GM19395 (cell line): Measurements from ENCODE around the gene PPP6R2.
"Not testable (repeated sequence)": the region's sequence is repeated elsewhere in the genome, so short reads cannot be mapped to it uniquely, and the experiment has no call there.

ENCODE experiments used
- ATAC-seq: cut with Tn5 transposase; IDR thresholded peaks from one replicate; pipeline ENCODE4 v1.9.1; 2021; ENCODE audit warnings: mild to moderate bottlenecking, moderate library complexity; ENCODE audit not compliant: unreplicated experiment

PPP6R2 gene

DNA sequence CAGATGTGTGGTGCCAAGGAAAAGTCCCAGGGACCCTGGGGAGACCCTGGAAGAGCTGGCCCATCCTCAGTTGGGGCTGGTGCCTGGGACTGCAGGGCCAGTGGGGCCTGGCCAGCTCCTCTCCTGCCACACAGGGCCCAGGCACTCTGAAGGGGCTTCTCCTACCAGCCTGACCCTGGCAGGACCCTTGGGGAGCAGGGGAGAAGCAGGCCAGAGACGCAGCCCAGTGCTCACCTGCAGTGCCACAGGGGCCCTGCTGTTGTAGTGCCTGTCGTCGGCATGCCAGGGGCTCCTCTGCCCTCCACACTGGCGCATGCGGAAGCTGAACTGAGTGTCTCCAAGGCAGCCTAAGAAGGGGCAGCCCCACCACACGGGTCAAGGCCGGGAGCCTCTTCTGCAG lies 25.5 kb upstream of the PPP6R2 start:
- ATAC-seq, result no peak

DNA sequence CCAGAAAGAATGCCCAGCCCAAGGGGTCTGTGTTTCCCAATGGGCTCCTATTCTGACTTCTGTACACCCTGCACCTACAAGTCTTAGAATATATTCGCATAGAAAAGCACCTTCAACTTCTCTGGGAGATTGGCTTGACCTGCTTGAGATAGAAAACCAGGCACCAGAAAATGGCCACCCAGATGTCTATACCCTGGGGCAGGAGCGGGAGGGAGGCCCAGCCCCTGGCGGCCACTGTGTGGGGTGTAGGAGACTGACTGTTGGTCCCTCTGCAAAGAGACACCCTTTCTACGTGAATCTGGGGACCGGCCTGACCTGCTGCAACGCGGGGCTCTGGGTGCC lies 24.8 kb upstream of the PPP6R2 start:
- ATAC-seq, result no peak

DNA sequence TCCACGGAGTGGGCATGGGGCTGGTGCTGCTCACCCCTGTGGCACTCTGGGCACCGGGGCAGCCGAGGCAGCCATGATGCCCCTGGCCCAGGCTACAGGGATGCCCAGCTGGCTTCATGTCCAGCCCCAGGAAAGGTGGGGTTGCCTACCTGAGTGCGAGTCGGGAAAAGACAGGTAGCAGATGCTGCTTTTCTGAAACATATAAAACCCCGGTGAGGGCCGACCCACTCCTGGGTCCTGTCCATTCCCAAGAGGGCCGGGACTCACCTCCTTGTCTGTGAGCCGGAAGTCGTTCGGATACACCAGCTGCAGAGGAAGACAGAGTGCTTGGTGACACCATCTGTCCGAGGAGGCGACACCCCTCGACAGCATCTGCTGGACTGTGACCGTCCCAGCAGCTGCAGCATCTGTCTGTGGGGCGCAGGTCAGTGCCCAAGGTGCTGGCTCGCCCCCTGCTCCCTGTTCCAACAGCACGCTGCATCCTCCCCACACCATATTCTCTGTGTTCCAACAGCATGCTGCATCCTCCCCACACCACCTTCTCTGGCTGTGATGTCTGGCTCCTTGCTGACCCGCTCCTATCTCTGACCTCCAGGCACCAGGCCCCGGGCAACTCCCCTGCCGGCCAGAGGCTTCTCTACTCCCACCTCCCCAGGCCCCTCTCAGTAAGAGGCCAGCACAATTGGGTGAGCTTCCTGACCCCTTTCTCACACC lies 24.3 kb upstream of the PPP6R2 start:
- no peak for ATAC-seq

DNA sequence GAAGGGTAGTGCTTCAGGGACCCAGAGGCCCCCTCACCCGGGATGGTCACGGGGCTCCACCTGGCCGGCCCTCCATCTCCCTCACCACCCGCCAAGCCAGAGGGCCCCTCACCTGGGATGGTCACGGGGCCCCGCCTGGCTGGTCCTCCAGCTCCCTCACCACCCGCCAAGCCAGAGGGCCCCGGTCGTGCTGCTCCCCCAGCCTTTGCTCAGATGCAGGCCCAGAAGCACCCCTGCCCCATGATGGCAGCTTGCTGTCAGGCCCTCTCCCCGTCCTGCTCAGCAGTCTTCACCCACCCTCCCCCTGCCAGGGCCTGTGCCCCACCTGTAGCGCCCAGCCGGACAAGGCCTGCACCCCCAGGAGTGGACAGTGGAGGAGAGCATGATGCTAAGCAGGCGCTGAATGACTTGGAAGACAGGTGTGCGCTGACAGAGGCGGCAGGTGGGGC lies 23.6 kb upstream of the PPP6R2 start:
- ATAC-seq, result no peak

GRCh38 chr22:50320116-50320515 lies 23.0 kb upstream of the PPP6R2 start:
- ATAC-seq, result no peak

DNA sequence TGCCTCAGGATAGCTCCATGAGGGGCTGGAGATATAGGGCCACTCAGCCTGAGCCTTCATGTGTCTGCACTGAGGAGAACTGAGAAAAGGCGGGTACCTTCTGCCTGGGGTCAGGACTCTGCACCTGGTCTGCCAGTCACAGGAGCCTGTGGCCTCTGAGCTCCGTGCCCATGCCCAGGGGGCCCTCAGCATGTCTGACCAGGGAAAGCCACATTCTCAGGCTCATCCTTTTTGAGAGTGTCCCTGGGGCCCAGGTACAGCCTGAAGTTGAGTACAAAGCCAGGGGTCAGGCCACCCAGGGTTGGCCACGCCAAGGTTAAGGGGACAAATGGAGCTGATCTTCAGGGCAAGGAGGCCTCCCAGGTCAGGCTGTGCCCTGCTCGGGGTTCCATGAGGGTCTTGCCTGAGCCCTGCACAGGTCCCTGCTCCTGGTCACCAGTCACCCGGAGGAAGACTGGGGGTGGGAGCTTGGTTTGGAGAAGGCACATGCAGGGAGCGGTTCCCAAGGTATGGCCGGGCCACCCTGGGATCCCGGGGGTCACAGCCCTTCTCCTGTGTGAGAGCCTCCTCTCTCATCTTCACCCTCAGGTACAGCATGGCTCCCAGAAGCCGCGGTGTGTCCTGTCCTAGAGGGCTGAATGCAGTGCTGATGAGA lies 22.3 kb upstream of the PPP6R2 start:
- no peak for ATAC-seq

DNA sequence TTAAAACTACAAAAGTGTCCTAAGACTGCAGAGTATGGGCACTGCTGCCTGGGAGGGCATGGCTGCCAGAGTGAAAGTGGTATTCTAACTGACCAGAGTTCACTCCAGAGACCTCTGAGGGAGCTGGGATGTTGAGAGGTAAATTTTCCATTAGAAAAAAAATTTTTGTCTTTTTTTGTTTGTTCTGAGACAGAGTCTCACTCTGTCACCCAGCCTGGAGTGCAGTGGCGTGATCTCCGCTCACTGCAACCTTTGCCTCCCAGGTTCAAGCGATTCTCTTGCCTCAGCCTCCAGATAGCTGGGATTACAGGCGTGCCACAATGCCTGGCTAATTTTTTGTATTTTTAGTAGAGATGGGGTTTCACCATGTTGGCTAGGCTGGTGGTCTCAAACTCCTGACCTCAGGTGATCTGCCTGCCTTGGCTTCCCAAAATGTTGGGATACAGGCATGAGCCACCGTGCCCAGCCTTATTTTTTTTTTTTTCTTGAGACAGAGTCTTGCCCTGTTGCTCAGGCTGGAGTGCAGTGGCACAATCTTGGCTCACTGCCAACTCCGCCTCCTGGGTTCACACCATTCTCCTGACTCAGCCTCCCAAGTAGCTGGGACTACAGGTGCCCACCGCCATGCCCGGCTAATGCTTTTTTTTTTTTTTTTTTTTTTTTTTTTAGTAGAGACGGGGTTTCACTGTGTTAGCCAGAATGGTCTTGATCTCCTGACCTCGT lies 20.6 kb upstream of the PPP6R2 start:
- not testable (repeated sequence) for ATAC-seq

DNA sequence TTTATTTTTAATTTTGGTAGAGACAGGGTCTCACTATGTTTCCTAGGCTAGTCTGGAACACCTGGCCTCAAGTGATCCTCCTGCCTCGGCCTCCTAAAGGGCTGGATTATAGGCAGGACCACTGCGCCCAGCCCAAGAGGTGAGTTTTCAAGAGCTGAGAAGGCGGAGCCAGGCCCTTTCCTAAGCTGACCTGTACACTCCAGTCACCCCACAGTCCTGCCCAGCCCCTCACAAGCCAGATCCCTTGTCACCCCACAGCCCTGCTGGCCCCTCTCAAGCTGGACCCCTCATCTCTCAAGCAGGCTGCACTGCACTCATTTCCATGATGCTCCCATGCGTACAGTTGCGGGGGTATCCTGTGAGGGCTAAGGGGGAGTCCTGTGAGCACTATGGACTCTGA lies 19.2 kb upstream of the PPP6R2 start:
- no peak for ATAC-seq

DNA sequence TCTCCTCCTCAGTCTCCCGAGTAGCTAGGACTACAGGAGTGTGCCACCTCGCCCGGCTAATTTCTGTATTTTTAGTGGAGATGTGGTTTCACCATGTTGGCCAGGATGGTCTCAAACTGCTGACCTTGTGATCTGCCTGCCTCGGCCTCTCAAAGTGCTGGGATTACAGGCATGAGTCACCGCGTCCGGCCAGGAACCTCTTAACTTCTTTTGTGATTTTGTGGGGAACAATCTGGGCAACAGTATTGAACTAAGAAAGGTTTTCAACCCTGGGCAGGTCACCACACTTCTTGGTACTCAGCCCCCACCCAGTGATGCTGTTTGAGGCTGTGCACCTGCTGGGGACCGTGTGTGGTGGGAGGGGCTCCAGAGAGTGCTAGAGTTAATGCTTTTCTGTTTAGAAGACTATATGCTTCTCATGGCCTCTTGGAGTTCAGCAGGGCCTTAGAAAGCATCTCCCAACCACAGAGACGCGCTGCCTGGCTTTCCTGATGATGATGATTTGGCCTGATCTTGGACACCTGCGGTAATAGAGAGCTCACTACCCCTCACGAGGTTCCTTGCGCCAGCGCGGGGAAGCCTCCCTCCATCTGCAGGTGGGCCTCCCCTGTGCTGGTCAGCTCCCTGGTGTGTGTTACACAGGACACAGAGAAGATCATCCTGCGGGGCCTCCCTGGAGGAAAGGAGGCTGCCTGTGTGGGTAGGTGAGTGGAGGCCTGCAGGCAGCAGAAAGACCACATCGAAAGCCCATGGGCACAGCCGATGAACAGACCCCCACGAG lies 17.5 kb upstream of the PPP6R2 start:
- ATAC-seq, result no peak

- ATAC-seq, result no peak
Measured at GRCh38 chr22:50326225-50326955, 16.7 kb upstream of the PPP6R2 start.

DNA sequence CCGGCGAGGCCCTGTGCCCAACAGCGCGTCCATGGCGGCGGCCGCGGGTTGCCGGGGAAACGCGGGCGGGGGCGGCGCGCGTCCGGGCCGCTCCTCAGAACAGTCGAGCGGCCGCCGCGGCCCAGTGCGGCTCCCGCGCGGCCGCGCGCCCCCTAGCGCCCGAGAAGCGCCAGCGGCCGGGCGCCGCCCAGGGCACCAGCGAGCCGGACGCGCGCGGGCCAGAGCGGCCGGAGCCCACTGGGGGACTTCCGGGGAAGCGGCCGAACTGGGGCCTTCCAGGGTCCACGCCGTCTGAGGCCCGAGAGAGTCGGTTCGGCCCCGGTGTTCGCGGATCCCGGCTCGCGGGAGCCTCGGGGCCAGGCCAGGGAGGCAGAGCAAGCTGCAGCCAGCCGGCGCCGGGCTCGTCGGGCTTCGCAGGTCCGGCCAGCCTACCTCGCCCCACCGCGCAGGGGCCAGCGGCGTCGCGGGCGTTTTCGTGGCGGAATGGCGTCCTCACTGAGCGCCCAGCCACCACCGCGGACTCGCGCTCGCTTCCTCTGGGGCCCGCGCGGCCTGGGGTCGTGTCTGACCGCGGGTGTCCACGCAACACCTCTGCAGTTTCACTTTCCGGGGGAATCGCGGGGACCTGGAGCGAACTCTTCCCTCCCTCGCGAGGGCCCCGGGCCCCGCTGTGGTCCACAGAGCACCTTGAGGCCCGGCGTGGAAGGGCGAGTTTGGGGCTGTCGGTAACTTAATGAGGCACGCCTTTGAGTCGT lies 16.0 kb upstream of the PPP6R2 start, which contains the start of gene DENND6B:
DENND6B (minus strand) TSS at position 57 of the 755 bp plus-strand sequence; CDS start at position 33, 24 bp downstream.
- ATAC-seq, result no peak

GRCh38 chr22:50327711-50328019 lies 15.5 kb upstream of the PPP6R2 start:
- no peak for ATAC-seq

DNA sequence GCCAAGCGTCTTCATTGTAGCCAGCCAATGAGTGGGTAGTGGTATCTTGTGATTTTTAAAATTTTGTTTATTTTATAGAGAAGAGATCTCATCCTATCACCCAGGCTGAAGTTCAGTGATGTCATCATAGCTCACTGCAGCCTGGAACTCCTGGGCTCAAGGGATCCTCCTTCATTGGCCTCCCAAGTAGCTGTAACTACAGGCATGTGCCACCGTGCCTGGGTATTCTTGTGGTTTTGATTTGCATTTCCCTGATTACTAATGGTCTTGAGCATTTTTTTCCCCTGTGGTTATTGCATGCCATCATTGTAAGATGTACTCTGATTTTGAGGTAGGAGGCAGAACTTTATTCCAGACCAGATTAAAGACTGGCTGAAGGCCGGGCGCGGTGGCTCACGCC lies 13.9 kb upstream of the PPP6R2 start:
- ATAC-seq, result no peak

- not testable (repeated sequence) for ATAC-seq
Measured at GRCh38 chr22:50334433-50334832, 8.7 kb upstream of the PPP6R2 start.

DNA sequence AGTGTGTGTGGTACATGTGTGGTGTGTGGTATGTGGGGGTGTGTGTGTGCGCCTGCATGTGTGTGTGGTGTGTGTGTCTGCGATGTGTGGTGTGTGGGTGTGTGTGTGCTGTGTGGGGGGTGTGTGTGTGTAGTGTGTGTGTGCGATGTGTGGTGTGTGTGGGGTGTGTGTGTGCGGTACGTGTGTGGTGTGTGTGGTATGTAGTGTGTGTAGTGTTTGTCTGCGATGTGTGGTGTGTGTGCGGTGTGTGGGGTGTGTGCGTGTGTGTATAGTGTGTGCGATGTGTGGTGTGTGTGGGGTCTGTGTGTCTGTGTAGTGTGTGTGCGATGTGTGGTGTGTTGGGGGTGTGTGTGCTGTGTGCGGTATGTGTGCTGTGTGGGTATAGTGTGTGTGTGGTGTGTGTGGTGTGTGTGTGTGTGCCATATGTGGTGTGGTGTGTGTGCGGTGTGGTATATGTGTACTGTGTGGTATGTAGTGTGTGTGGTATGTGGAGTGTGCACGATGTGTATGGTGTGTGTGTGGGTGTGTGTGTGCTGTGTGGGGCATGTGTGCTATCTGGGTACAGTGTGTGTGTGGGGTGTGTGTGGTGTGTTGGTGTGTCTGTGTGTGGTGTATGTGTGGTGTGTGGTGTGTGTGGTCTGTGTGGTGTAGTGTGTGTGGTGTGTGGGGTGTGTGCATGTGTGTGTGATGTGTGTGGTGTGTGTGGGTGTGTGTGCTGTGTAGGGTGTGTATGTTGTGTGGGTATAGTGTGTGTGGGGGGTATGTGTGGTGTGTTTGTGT lies 5.7 kb upstream of the PPP6R2 start:
- no peak for ATAC-seq

- no peak for ATAC-seq
Measured at GRCh38 chr22:50338042-50338573, 5.0 kb upstream of the PPP6R2 start.

- no peak for ATAC-seq
Measured at GRCh38 chr22:50338860-50339462, 4.2 kb upstream of the PPP6R2 start.
